NCI-H1105 treated with DMSO at 0.1 percent for 48 hours (cell line): Measurements from ENCODE around the gene SMAD5.

Experiments
- DNase-seq: peaks from one replicate; lab custom pipeline; 2025; lab: John Stamatoyannopoulos, UW

The SMAD5 gene

GRCh38 chr5:136155761-136156160, 23.1 kb downstream of the SMAD5 start:
- DNase-seq: no peak

GRCh38 chr5:136157514-136157913, 24.9 kb downstream of the SMAD5 start:
- no peak for DNase-seq

GRCh38 chr5:136159457-136159856, 26.8 kb downstream of the SMAD5 start:
- DNase-seq: no peak

GRCh38 chr5:136162008-136162407, 29.4 kb downstream of the SMAD5 start:
- no peak for DNase-seq

GRCh38 chr5:136164226-136164625, 31.6 kb downstream of the SMAD5 start:
- no peak for DNase-seq

- no peak for DNase-seq
Observed at GRCh38 chr5:136166909-136167308, 34.3 kb downstream of the SMAD5 start.

- DNase-seq: no peak
Observed at GRCh38 chr5:136169218-136169617, 36.6 kb downstream of the SMAD5 start.

- peak; percentile 28 for DNase-seq
Observed at GRCh38 chr5:136174021-136174659, 41.5 kb downstream of the SMAD5 start.

GRCh38 chr5:136182618-136183017, 50.0 kb downstream of the SMAD5 start:
- DNase-seq: no peak

- DNase-seq: no peak
Observed at GRCh38 chr5:136185974-136186665, 53.5 kb downstream of the SMAD5 start.

GRCh38 chr5:136186796-136187195, 54.2 kb downstream of the SMAD5 start:
- no peak for DNase-seq

- DNase-seq: no peak
Observed at GRCh38 chr5:136188859-136189258, 56.2 kb downstream of the SMAD5 start.

- no peak for DNase-seq
Observed at GRCh38 chr5:136190091-136190720, 57.6 kb downstream of the SMAD5 start.

GRCh38 chr5:136190904-136191303, 58.3 kb downstream of the SMAD5 start:
- no peak for DNase-seq

GRCh38 chr5:136191304-136192014, 58.8 kb downstream of the SMAD5 start:
- DNase-seq: peak; percentile 31

GRCh38 chr5:136192015-136192525, 59.4 kb downstream of the SMAD5 start:
- DNase-seq: peak; percentile 31

GRCh38 chr5:136192526-136193321, 60.1 kb downstream of the SMAD5 start, which contains the start of gene SMIM32:
TSS of gene SMIM32 (minus strand) at chr5:136193162. CDS start at chr5:136192524, 638 bp downstream.
- peak; percentile 31 for DNase-seq

GRCh38 chr5:136193322-136193935, 60.8 kb downstream of the SMAD5 start:
- DNase-seq: peak; percentile 31

GRCh38 chr5:136194576-136194975, 61.9 kb downstream of the SMAD5 start:
- no peak for DNase-seq

- no peak for DNase-seq
Observed at GRCh38 chr5:136195971-136196820, 63.6 kb downstream of the SMAD5 start.
